HG02885 (cell line): ENCODE measurements around the gene PSMA5.

Experiments used
- ATAC-seq: cut with Tn5 transposase; IDR thresholded peaks from one replicate; pipeline ENCODE4 v1.9.1; 2021; ENCODE audit warnings: mild to moderate bottlenecking; ENCODE audit not compliant: unreplicated experiment, poor library complexity

PSMA5 gene

DNA sequence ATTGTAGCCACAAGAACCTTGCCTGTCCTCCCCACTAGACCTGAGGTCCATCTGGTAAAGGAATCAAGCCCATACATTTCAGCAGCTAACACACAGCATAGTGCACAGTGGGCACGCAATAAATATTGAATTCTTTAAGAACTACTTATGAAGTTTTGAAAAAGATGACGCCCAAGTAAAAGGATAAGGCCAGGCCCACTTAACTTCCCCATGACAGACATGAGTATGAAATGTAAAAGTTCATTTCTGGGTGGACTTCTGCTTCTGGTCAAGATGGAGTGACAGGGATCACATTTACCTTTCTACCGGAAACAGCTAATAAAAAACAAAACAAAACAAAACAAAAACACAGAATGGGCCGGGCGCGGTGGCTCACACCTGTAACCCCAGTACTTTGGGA lies 54.0 kb downstream of the PSMA5 start:
- ATAC-seq: no peak

- no peak for ATAC-seq
These were observed 54.9 kb downstream of the PSMA5 start for GRCh38 chr1:109371341-109371739.

GRCh38 chr1:109370712-109371340 lies 55.4 kb downstream of the PSMA5 start:
- no peak for ATAC-seq

GRCh38 chr1:109369167-109369746 lies 57.0 kb downstream of the PSMA5 start:
- no peak for ATAC-seq

GRCh38 chr1:109368464-109368863 lies 57.8 kb downstream of the PSMA5 start:
- ATAC-seq: no peak

- no peak for ATAC-seq
These were observed 58.6 kb downstream of the PSMA5 start for GRCh38 chr1:109367626-109368025.

- no peak for ATAC-seq
These were observed 60.5 kb downstream of the PSMA5 start for GRCh38 chr1:109365642-109366204.

GRCh38 chr1:109361649-109362048 lies 64.6 kb downstream of the PSMA5 start:
- ATAC-seq: no peak

- no peak for ATAC-seq
These were observed 65.2 kb downstream of the PSMA5 start for GRCh38 chr1:109361069-109361468.

DNA sequence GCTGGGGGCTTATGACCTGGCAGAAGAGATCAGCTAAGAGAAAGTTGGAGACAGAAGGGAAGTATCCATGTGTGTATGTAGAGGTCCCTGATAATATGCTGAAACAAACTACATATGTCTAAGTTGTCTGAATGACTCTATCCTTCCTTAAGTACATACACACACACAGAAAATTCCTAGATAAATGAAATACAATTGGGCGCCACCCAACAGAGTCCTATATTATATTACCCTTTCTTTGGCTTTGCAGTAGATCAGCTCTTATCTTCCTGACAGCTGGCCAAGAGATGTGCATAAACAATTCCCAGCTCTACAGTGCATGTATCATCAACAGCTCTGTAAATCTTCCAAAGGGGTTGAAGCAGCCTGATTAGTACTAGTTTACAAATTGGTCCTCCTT lies 68.6 kb downstream of the PSMA5 start:
- ATAC-seq: no peak

- no peak for ATAC-seq
These were observed 69.3 kb downstream of the PSMA5 start for GRCh38 chr1:109356915-109357314.

GRCh38 chr1:109356505-109356904 lies 69.7 kb downstream of the PSMA5 start:
- no peak for ATAC-seq

DNA sequence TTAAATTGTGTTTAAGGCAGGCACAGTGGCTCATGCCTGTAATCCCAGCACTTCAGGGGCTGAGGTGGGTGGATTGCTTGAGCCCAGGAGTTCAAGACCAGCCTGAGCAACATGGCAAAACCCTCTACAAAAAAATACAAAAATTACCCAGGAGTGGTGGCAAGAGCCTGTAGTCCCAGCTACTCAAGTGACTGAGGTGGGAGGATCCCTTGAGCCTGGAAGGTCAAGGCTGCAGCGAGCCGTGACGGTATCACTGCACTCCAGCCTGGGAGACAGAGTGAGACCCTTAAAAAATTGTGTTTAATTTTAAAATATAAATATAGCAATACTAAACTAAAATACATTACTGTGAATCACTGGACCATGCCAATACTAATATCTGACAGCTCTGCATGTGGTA lies 71.3 kb downstream of the PSMA5 start:
- no peak for ATAC-seq

DNA sequence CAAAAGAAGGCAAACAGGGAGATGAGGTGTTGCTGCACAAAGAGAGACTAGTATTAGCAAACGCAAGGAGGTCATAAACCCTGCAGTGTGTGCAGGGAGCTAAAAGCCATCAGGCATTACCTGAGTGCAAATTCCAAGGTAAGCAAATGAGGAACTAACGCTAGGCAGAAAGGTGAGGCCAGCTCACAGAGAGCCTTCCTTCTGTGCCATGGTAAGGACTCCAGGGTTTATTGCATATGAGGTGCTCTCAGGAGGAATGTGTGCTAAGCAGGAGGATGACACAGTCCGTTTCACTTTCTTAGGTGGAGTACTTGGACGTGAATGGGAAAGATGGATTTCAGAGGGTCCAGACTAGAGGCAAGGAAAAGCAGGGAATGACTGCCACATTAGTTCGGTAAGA lies 74.8 kb downstream of the PSMA5 start:
- ATAC-seq: no peak

DNA sequence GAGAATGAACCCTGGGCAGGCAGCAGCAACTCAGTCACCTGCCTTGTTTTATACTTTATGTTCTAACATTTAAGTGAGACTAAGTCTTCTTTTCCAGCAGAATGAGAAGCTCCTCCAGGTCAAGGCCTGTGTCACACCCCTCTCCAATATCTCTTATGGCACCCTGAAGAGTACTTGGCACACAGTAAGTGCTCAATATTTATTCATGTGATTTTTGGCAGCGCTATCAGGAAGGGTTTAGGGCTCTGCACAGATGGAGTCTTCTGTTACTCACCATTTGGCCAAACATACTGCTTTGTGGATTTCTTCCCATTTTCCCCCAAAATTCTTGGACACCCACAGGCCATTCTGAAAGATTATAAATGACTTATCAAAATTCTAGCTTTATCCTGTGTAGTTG lies 75.6 kb downstream of the PSMA5 start:
- no peak for ATAC-seq

DNA sequence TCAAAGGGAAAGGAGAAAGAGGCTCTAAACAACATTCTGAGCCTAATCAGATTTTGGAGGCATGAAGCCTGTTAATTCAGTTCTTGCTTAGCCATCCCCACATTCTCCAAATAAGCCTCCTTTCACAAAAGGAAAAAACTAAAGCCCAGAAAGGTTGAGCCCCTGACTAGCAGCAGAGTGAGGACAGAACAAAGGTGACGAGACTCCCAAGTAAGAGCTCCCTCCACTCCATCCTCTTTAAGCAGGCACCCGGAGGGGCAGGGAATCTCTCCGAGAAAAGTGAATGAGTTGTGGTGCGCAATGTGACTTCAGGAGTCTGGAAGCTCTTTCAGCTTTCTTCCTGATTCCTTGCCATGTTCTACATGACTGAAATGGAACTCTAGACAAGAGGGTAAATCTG lies 76.1 kb downstream of the PSMA5 start:
- ATAC-seq: no peak
